ENCODE results near the gene NCOA7.

- TF ChIP-seq EZH2 (optimal IDR thresholded peaks at IDR 0.05; ENCODE audit: low read depth, low read length) (no peak), CTCF (IDR thresholded peaks at IDR 0.05; ENCODE audit: low read length) (no peak)
Observed at GRCh38 chr6:125802943-125803377, 12.2 kb downstream of the NCOA7 start.

Measured in MM.1S (cell line).